ENCODE data around the gene CDK17.

Gene CDK17

DNA sequence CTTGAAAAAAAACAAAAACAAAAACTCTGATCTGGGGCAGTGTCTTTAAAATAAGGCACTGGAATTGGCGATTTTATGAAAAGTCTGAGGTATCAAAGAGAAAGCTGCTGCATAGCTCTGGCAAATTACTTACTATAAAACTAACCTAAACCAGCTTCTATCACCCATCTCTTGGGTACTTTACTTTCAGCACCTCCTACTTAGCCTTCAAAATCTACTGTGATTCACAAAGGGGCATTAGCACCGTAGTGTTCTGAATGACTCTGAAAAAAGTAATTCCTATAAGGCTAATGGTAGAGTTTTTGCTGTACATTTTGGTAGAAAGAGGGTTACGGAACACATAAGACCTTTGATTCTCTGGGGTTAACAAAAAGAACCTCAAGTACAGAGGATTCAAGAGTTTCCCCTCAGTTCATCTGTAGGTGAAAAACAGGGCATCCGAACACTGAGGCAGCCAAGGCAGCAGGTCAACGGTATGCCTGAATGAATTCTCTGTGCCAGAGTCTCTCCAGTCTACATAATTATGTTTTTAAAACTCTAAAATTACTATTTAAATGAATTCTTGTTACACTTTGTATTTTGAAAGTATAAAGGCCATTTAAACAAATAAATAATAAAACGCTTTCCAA is 104.6 kb downstream of the CDK17 start:
- H3K4me3 ChIP-seq (replicated peaks; ENCODE audit: low read depth, low read length) = no peak overlapping the region
- TF ChIP-seq, protein P1, sequence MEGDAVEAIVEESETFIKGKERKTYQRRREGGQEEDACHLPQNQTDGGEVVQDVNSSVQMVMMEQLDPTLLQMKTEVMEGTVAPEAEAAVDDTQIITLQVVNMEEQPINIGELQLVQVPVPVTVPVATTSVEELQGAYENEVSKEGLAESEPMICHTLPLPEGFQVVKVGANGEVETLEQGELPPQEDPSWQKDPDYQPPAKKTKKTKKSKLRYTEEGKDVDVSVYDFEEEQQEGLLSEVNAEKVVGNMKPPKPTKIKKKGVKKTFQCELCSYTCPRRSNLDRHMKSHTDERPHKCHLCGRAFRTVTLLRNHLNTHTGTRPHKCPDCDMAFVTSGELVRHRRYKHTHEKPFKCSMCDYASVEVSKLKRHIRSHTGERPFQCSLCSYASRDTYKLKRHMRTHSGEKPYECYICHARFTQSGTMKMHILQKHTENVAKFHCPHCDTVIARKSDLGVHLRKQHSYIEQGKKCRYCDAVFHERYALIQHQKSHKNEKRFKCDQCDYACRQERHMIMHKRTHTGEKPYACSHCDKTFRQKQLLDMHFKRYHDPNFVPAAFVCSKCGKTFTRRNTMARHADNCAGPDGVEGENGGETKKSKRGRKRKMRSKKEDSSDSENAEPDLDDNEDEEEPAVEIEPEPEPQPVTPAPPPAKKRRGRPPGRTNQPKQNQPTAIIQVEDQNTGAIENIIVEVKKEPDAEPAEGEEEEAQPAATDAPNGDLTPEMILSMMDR (IDR thresholded peaks at IDR 0.05; ENCODE audit: low read depth, low read length, missing control alignments) = no peak
- DNase-seq (ENCODE audit: extremely low read depth, low read depth) = no peak

DNA sequence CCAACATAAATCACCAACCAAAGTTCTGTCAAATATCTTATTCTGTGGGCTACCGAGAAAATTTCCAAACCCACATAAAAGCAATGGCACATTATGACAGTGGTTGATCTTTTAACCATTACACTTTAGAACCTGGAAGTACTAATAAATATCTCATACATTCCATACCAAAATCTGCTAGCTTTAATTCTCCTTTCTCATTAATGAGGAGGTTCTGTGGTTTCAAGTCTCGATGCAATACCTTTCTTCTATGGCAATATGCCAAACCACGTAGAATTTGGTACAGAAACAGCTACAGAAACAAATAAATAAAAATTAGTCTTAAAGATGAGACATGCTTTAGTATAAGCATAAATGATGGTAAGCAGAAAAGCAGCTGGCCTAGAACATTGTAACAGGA is 105.4 kb downstream of the CDK17 start:
- no peak overlapping the region for H3K4me3 ChIP-seq (replicated peaks; ENCODE audit: low read depth, low read length)
- peak; percentile 14 for DNase-seq (ENCODE audit: extremely low read depth, low read depth)
- TF ChIP-seq, protein P1 (IDR thresholded peaks at IDR 0.05; ENCODE audit: low read depth, low read length, missing control alignments) = no peak

DNA sequence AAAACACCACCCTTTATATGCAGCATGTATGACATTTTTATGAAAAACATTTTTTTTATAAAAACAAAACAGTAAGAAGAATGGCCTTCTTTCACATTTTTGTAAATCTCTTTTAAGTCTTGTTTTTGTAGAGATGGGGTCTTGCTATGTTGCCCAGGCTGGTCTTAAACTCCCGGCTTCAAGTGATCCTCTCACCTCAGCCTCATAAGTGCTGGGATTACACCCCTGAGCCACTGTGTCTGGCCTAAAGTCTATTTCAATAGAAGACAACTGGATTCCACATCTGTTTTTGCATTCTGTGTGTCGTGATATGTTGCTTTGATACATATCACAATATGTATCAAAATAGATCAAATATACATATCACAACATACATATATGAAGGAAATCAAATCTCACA is 107.1 kb downstream of the CDK17 start:
- no peak for DNase-seq (ENCODE audit: extremely low read depth, low read depth)
- TF ChIP-seq, protein P1 (IDR thresholded peaks at IDR 0.05; ENCODE audit: low read depth, low read length, missing control alignments) = no peak
- no peak overlapping the region for H3K4me3 ChIP-seq (replicated peaks; ENCODE audit: low read depth, low read length)

DNA sequence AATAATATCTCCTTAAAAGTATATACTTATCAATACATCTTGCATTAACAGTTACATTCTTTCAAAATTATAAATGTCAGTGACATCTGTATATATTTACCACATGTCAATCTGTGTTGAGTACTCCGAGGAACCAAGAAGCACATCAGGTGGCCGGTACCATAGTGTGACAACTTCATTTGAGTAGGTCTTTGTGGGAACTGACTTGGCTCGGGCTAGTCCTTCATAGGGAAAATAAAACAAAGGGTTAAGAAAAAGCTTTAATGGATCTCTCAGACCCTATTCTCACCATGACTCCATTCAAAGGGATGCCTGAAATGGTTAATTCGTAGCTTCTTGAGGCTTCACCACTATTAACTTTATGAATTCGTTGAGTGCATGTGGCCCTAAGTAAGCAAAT is 111.2 kb downstream of the CDK17 start:
- TF ChIP-seq, protein P1 (IDR thresholded peaks at IDR 0.05; ENCODE audit: low read depth, low read length, missing control alignments) = no peak
- no peak overlapping the region for H3K4me3 ChIP-seq (replicated peaks; ENCODE audit: low read depth, low read length)
- DNase-seq (ENCODE audit: extremely low read depth, low read depth) = no peak

DNA sequence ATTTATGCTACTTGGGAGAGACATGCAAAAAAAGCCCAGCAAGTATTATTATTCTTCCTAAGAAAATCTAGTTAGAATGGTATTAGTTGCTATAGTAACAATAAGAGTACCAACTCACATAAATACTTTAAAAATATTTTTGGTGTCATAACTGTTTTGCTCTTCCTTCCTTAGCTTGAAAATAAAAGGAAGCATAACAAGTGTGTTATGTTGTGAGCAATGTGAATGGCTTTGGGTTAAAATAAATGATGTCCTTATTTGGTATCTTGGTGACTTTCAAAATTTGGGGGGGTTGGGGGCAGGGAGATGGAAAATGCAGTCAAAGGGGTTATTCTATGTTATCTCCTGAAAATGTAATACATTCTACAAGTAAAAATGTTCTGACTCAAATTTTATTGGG is 115.1 kb downstream of the CDK17 start:
- TF ChIP-seq, protein P1 (IDR thresholded peaks at IDR 0.05; ENCODE audit: low read depth, low read length, missing control alignments) = no peak
- no peak overlapping the region for H3K4me3 ChIP-seq (replicated peaks; ENCODE audit: low read depth, low read length)
- no peak for DNase-seq (ENCODE audit: extremely low read depth, low read depth)

DNA sequence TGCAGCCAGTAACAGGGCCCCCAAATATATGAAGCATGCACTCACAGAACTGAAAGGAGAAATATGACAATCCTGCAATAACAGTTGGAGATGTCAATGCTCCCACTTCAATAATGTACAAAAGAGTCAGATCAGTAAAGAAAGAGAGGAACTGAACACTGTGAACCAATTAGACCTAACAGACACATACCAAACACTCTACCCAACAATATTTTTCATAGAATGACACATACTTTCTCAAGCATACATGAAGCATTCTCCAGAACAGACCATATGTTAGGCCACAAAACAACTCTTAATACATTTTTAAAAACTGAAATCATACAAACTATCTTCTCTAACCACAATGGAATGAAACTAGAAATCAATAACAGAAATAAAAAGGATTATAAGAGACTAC is 125.9 kb downstream of the CDK17 start:
- no peak overlapping the region for H3K4me3 ChIP-seq (replicated peaks; ENCODE audit: low read depth, low read length)
- no peak for DNase-seq (ENCODE audit: extremely low read depth, low read depth)
- TF ChIP-seq, protein P1 (IDR thresholded peaks at IDR 0.05; ENCODE audit: low read depth, low read length, missing control alignments) = no peak
